GM12878 (cell line): Measurements from ENCODE around the gene PRUNE2. TPM values are rescaled to one million over a fixed set of nuclear protein-coding genes. Genes with fewer than 3 reads are reported as not detected.

Experiments
- ATAC-seq: fragments of 200-7000 bp; cut with Tn5 transposase; 3 replicates; pipeline ENCODE4 v1.9.1; 2020; ENCODE audit warnings: mild to moderate bottlenecking, moderate library complexity
- BruUV-seq: library from RNA; stranded (reverse); fragments of 400-500 nt; replicated peaks from 2 replicates; lab custom pipeline; 2021; lab: Mats Ljungman, UMichigan
- CTCF ChIA-PET: fragments of 300-600 bp; sonication (Branson Sonifier 250); formaldehyde crosslinking; extraction: SDS; loops from one replicate; lab custom pipeline; 2021; ENCODE audit warnings: inconsistent platforms; lab: Yijun Ruan, JAX
- POLR2A ChIA-PET: fragments of 350-600 bp; formaldehyde crosslinking; extraction: SDS; loops from one replicate; lab custom pipeline; 2021; ENCODE audit warnings: inconsistent platforms; lab: Charles Lee
- RAD21 ChIA-PET: fragments of 300-600 bp; sonication (Branson Sonifier 250); formaldehyde crosslinking; loops from one replicate; lab custom pipeline; 2023; ENCODE audit warnings: antibody characterized with exemption; ENCODE audit not compliant: unreplicated experiment; lab: Charles Lee
- SMC1A ChIA-PET: fragments of 300-600 bp; sonication (Branson Sonifier 250); formaldehyde crosslinking; loops from one replicate; lab custom pipeline; 2023; ENCODE audit not compliant: unreplicated experiment, uncharacterized antibody; lab: Charles Lee
- DNase-seq: peaks from one replicate; pipeline ENCODE4 v3.0.0-alpha.2; 2011; ENCODE audit warnings: low read depth, low spot score
- FAIRE-seq: peaks from 3 replicates; lab custom pipeline; 2011; peaks lifted over from hg19 to GRCh38; lab: Jason Lieb, UNC
- H2AFZ ChIP-seq: 2 replicates; pipeline ENCODE4 v1.6.0; 2011; ENCODE audit warnings: low read depth, low read length, control low read depth; ENCODE audit not compliant: control insufficient read depth
- H3K27ac ChIP-seq: 2 replicates; pipeline ENCODE4 v1.5.1; 2011; ENCODE audit warnings: control low read depth; ENCODE audit not compliant: control insufficient read depth, insufficient read depth
- H3K27me3 ChIP-seq, 2 experiments: replicated peaks in 1 of 2; 2 replicates each; pipeline versions ENCODE4 v1.6.0 to v1.6.1; 2011; ENCODE audit warnings: low read length in 1 of 2; ENCODE audit not compliant: control insufficient read depth in 2 of 2, insufficient read depth in 2 of 2
- H3K36me3 ChIP-seq, 2 experiments: 2 replicates each; pipeline ENCODE4 v1.5.1; 2011; ENCODE audit warnings: low read length in 1 of 2; ENCODE audit not compliant: control insufficient read depth in 2 of 2, insufficient read depth in 2 of 2
- H3K4me1 ChIP-seq: 2 replicates; pipeline ENCODE4 v1.6.1; 2011; ENCODE audit warnings: mild to moderate bottlenecking, low read length, moderate library complexity, mixed read lengths; ENCODE audit not compliant: control insufficient read depth, insufficient read depth
- H3K4me2 ChIP-seq: 2 replicates; pipeline ENCODE4 v1.6.0; 2011; ENCODE audit warnings: control low read depth; ENCODE audit not compliant: control insufficient read depth, insufficient read depth
- H3K4me3 ChIP-seq: fragments of 200-600 bp; sonication (generic); 2 replicates; pipeline ENCODE4 v1.5.1; 2016
- H3K79me2 ChIP-seq: 2 replicates; pipeline ENCODE4 v1.6.0; 2011; ENCODE audit warnings: low read length; ENCODE audit not compliant: control insufficient read depth, insufficient read depth
- H3K9ac ChIP-seq: 2 replicates; pipeline ENCODE4 v1.8.0; 2011; ENCODE audit warnings: low read length, control low read depth, mixed read lengths; ENCODE audit not compliant: control insufficient read depth, insufficient read depth
- H3K9me3 ChIP-seq: replicated peaks from 3 replicates; pipeline ENCODE4 v1.5.1; 2011; ENCODE audit warnings: mild to moderate bottlenecking, low read length; ENCODE audit not compliant: control insufficient read depth, insufficient read depth
- H4K20me1 ChIP-seq: 2 replicates; pipeline ENCODE4 v1.6.0; 2011; ENCODE audit not compliant: control insufficient read depth, insufficient read depth
- BCL11A ChIP-seq: IDR thresholded peaks from 2 replicates; pipeline ENCODE4 v1.6.1; 2011; ENCODE audit warnings: low read depth, low read length
- CBX3 ChIP-seq: fragments of 200-600 bp; sonication (generic); IDR thresholded peaks from 2 replicates; pipeline ENCODE4 v1.6.1; 2016; ENCODE audit warnings: low read depth, borderline replicate concordance
- CREB1 ChIP-seq: IDR thresholded peaks from 2 replicates; pipeline ENCODE4 v1.6.1; 2012; ENCODE audit warnings: low read depth, mild to moderate bottlenecking, inconsistent platforms
- EP300 ChIP-seq, 2 experiments: fragments of 150-350 bp in 1 of 2; IDR thresholded peaks; 2 replicates each; pipeline ENCODE4 v1.6.1; 2011 to 2012; ENCODE audit warnings: low read depth in 2 of 2, low read length in 2 of 2, borderline replicate concordance in 1 of 2, improper control_type of control experiment in 1 of 2, inconsistent platforms in 1 of 2; ENCODE audit not compliant: control insufficient read depth in 1 of 2
- EZH2 ChIP-seq: IDR thresholded peaks from 2 replicates; pipeline ENCODE4 v1.6.1; 2012; ENCODE audit warnings: low read depth, mild to moderate bottlenecking, control low read depth, inconsistent platforms, low read length, borderline replicate concordance; ENCODE audit not compliant: control insufficient read depth
- HDAC6 ChIP-seq: fragments of 200-600 bp; sonication (generic); IDR thresholded peaks from one replicate; pipeline ENCODE4 v1.8.0; 2017; ENCODE audit warnings: antibody characterized with exemption; ENCODE audit not compliant: unreplicated experiment
- IKZF1 ChIP-seq: fragments of 450-650 bp; conservative IDR thresholded peaks from 2 replicates; pipeline ENCODE4 v1.6.1; 2017; ENCODE audit warnings: antibody characterized with exemption, mild to moderate bottlenecking
- KDM1A ChIP-seq: fragments of 200-600 bp; sonication (generic); IDR thresholded peaks from 2 replicates; pipeline ENCODE4 v1.6.1; 2016; ENCODE audit warnings: borderline replicate concordance
- PAX8 ChIP-seq: fragments of 450-650 bp; IDR thresholded peaks from 2 replicates; pipeline ENCODE4 v1.6.1; 2017; ENCODE audit warnings: mild to moderate bottlenecking, moderate library complexity
- POLR2AphosphoS5 ChIP-seq: IDR thresholded peaks from 2 replicates; pipeline ENCODE4 v1.6.1; 2011; ENCODE audit warnings: mild to moderate bottlenecking, low read length, inconsistent platforms
- SRF ChIP-seq, 2 experiments: IDR thresholded peaks; 2 replicates each; pipeline ENCODE4 v1.6.1; 2011; ENCODE audit warnings: low read depth in 2 of 2, low read length in 2 of 2, mild to moderate bottlenecking in 1 of 2, moderate library complexity in 1 of 2
- STAT1 ChIP-seq: fragments of 450-650 bp; conservative IDR thresholded peaks from 2 replicates; pipeline ENCODE4 v1.6.1; 2014; ENCODE audit warnings: antibody characterized with exemption, mild to moderate bottlenecking
- YBX1 ChIP-seq: fragments of 450-650 bp; IDR thresholded peaks from 2 replicates; pipeline ENCODE4 v1.6.1; 2016; ENCODE audit warnings: antibody characterized with exemption
- ZSCAN29 ChIP-seq: fragments of 450-650 bp; IDR thresholded peaks from 2 replicates; pipeline ENCODE4 v1.6.1; 2017; ENCODE audit warnings: mild to moderate bottlenecking, moderate library complexity
- WGBS: methylation state at CpG from one replicate; pipeline ENCODE4 v1.1.6; 2016; ENCODE audit warnings: low lambda C conversion rate; ENCODE audit not compliant: insufficient replicate concordance, insufficient coverage; ENCODE audit errors: missing lambda C conversion rate; 5-methylcytosine and 5-hydroxymethylcytosine counted together
- in situ Hi-C: fragments of 300-500 bp; cut with MboI; formaldehyde crosslinking; loops from 9 replicates; pipeline ENCODE4 v1.14.3; 2018; ENCODE audit warnings: mixed read lengths
- intact Hi-C: fragments of 100-400 bp; cut with micrococcal nuclease; formaldehyde crosslinking; loops from one replicate; pipeline ENCODE4 v1.14.2; 2022; ENCODE audit not compliant: unreplicated experiment
- polyA plus RNA-seq, 11 experiments: library from polyadenylated mRNA; depleted of rRNA in 4 of 11; unstranded in 6 of 11; stranded (reverse) in 5 of 11; fragments of >200 nt; fragmentation: Nextera tagmentation in 4 of 11; fragmentation: Illumina TruSeq in 1 of 11; extraction: Ambion mirVana in 4 of 11; extraction: Trizol in 1 of 11; gene quantifications; 1 replicate in 1 of 11; 2 replicates in 10 of 11; pipeline versions ENCODE4 v1.2.1 to v1.2.3, GENCODE V29; 2011 to 2016; ENCODE audit warnings: inconsistent platforms in 2 of 11, missing spikeins in 2 of 11, low read depth in 1 of 11
- total RNA-seq, 4 experiments: library from RNA; depleted of rRNA in 3 of 4; stranded (reverse); fragments of >200 nt in 3 of 4; fragmentation: Illumina TruSeq in 1 of 4; extraction: Trizol in 1 of 4; gene quantifications; 2 replicates each; pipeline versions ENCODE4 v1.2.1 to v1.2.3, GENCODE V29; 2013 to 2021
- TF ChIP-seq, protein P1 (sequence below): fragments of 450-650 bp; IDR thresholded peaks from 2 replicates; pipeline ENCODE4 v1.6.1; 2017; ENCODE audit warnings: borderline replicate concordance
- TF ChIP-seq, protein P2 (sequence below): fragments of 450-650 bp; IDR thresholded peaks from 2 replicates; pipeline ENCODE4 v1.6.1; 2017; ENCODE audit warnings: mild to moderate bottlenecking, moderate library complexity

PRUNE2 gene
- total and polyA plus RNA-seq, 10 of the 15 experiments (the other 5 are each of a cell fraction or from before 2014, with no cell fraction given) = 0.07 to 0.63 (median 0.25) TPM

GRCh38 chr9:76921165-76921564 lies 15.3 kb upstream of the PRUNE2 start (continued):
- TF ChIP-seq, protein P1, sequence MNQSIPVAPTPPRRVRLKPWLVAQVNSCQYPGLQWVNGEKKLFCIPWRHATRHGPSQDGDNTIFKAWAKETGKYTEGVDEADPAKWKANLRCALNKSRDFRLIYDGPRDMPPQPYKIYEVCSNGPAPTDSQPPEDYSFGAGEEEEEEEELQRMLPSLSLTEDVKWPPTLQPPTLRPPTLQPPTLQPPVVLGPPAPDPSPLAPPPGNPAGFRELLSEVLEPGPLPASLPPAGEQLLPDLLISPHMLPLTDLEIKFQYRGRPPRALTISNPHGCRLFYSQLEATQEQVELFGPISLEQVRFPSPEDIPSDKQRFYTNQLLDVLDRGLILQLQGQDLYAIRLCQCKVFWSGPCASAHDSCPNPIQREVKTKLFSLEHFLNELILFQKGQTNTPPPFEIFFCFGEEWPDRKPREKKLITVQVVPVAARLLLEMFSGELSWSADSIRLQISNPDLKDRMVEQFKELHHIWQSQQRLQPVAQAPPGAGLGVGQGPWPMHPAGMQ = no peak
- no peak for TF ChIP-seq EP300 (IDR thresholded peaks at IDR 0.05; ENCODE audit: borderline replicate concordance in 1 of 2, control insufficient read depth in 1 of 2, low read depth in 2 of 2, low read length in 2 of 2)
- no peak for TF ChIP-seq CBX3

DNA sequence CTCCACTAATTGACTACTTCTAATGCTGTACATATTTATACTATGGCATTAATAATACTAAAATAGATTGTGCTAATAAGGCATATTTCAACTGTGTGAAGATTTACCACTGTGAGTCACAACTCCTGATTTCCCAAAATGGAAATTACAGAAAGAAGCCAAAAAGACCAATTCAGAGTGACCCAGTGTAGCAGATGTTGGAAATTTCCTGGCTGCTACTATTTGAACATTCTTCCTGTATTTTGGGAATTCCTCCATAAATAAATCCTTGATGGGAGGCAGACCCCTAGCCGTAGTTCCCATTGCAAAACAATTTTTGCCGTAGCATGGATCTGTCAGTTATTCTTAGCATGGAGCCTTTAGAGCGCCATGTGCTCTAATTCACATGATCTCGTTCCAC lies 11.4 kb upstream of the PRUNE2 start:
- H3K36me3 ChIP-seq = no peaks in the 10 kb centered on the region
- no peak overlapping the region for H2AFZ ChIP-seq
- no peak overlapping the region for H3K9ac ChIP-seq
- intact Hi-C loops (no loop called here), in situ Hi-C loops (no loop called here)
- FAIRE-seq (no peak), ATAC-seq (no peak), DNase-seq (no peak)
- H3K4me2 ChIP-seq = no peak overlapping the region
- ChIA-PET CTCF (no interaction called here), POLR2A (no interaction called here), SMC1A (no interaction called here), RAD21 (no interaction called here)
- H4K20me1 ChIP-seq = no peaks in the 10 kb centered on the region
- H3K4me1 ChIP-seq = no peaks in the 10 kb centered on the region
- no peak overlapping the region for H3K4me3 ChIP-seq
- TF ChIP-seq PAX8 (no peak), EZH2 (no peak), YBX1 (no peak), BCL11A (no peak), SRF (IDR thresholded peaks at IDR 0.05; ENCODE audit: low read depth in 2 of 2, low read length in 2 of 2) (no peak), IKZF1 (no peak), POLR2AphosphoS5 (no peak), CREB1 (no peak), HDAC6 (no peak), ZSCAN29 (no peak), KDM1A (no peak), STAT1 (no peak)
- TF ChIP-seq, protein P2, sequence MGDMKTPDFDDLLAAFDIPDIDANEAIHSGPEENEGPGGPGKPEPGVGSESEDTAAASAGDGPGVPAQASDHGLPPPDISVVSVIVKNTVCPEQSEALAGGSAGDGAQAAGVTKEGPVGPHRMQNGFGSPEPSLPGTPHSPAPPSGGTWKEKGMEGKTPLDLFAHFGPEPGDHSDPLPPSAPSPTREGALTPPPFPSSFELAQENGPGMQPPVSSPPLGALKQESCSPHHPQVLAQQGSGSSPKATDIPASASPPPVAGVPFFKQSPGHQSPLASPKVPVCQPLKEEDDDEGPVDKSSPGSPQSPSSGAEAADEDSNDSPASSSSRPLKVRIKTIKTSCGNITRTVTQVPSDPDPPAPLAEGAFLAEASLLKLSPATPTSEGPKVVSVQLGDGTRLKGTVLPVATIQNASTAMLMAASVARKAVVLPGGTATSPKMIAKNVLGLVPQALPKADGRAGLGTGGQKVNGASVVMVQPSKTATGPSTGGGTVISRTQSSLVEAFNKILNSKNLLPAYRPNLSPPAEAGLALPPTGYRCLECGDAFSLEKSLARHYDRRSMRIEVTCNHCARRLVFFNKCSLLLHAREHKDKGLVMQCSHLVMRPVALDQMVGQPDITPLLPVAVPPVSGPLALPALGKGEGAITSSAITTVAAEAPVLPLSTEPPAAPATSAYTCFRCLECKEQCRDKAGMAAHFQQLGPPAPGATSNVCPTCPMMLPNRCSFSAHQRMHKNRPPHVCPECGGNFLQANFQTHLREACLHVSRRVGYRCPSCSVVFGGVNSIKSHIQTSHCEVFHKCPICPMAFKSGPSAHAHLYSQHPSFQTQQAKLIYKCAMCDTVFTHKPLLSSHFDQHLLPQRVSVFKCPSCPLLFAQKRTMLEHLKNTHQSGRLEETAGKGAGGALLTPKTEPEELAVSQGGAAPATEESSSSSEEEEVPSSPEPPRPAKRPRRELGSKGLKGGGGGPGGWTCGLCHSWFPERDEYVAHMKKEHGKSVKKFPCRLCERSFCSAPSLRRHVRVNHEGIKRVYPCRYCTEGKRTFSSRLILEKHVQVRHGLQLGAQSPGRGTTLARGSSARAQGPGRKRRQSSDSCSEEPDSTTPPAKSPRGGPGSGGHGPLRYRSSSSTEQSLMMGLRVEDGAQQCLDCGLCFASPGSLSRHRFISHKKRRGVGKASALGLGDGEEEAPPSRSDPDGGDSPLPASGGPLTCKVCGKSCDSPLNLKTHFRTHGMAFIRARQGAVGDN = no peak
- peaks cover 0 to 4% of the 10 kb centered on the region in 2 experiments; a peak in 2 of 4 replicates for H3K27me3 ChIP-seq
- BruUV-seq = no TSS peak
- no peak overlapping the region for H3K27ac ChIP-seq
- H3K79me2 ChIP-seq = no peaks in the 10 kb centered on the region
- 43% methylated on average over 4 of the region's 4 CpGs for WGBS
- no peaks in the 10 kb centered on the region for H3K9me3 ChIP-seq
